Measurements from ENCODE around the gene PCDHGC3.

PCDHGC3 gene

GRCh38 chr5:141508798-141509611, 33.2 kb downstream of the PCDHGC3 start:
- peak; percentile 86 for DNase-seq

- DNase-seq = no peak
These were observed 34.4 kb downstream of the PCDHGC3 start for GRCh38 chr5:141510160-141510559.

- DNase-seq = no peak
These were observed 35.3 kb downstream of the PCDHGC3 start for GRCh38 chr5:141510850-141511601.

GRCh38 chr5:141511771-141512325, 36.1 kb downstream of the PCDHGC3 start:
- no peak for DNase-seq

- peak; percentile 85 for DNase-seq
These were observed 36.7 kb downstream of the PCDHGC3 start for GRCh38 chr5:141512390-141512910.

GRCh38 chr5:141512911-141513626, 37.3 kb downstream of the PCDHGC3 start:
- DNase-seq = peak; percentile 74

GRCh38 chr5:141513627-141514329, 38.0 kb downstream of the PCDHGC3 start:
- DNase-seq = peak; percentile 95

- peak; percentile 95 for DNase-seq
These were observed 38.8 kb downstream of the PCDHGC3 start for GRCh38 chr5:141514330-141515133.

- no peak for DNase-seq
These were observed 39.4 kb downstream of the PCDHGC3 start for GRCh38 chr5:141515141-141515540.

GRCh38 chr5:141515946-141516671, 40.3 kb downstream of the PCDHGC3 start:
- no peak for DNase-seq

GRCh38 chr5:141516672-141517025, 40.9 kb downstream of the PCDHGC3 start:
- no peak for DNase-seq

- no peak for DNase-seq
These were observed 41.5 kb downstream of the PCDHGC3 start for GRCh38 chr5:141517312-141517711.

GRCh38 chr5:141517880-141518617, 42.3 kb downstream of the PCDHGC3 start:
- DNase-seq = no peak

- DNase-seq = no peak
These were observed 42.9 kb downstream of the PCDHGC3 start for GRCh38 chr5:141518618-141519015.

- no peak for DNase-seq
These were observed 44.1 kb downstream of the PCDHGC3 start for GRCh38 chr5:141519605-141520565.

GRCh38 chr5:141521244-141521781, 45.5 kb downstream of the PCDHGC3 start:
- no peak for DNase-seq

- no peak for DNase-seq
These were observed 46.5 kb downstream of the PCDHGC3 start for GRCh38 chr5:141522301-141522700.

GRCh38 chr5:141523991-141524390, 48.2 kb downstream of the PCDHGC3 start:
- DNase-seq = no peak
